ENCODE measurements around the gene NRG3.

NRG3 gene

DNA sequence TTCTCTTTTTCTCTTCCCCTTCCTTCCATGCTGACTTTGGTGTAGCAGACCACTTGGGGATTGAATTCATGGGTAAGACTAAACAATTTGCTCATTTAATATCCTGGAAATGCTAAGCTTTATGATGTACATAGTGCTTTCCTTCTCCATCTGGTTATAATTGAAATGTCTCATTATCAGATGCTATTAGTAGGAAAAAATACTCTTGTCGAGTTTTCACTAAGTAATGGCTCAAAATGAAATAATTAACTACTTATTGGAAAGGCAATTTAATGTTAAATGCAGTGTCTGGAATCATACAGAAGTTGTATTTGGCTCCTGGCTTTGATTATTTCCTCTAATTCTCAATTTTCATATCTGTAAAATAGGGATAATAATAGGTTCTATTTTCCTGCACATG, 990.4 kb downstream of the NRG3 start:
- ATAC-seq = no peak
- TF ChIP-seq ZFP3 (CRISPR knock-in tag; IDR thresholded peaks at IDR 0.05) (no peak), TCF4 (CRISPR knock-in tag; IDR thresholded peaks at IDR 0.05; ENCODE audit: borderline replicate concordance) (peak; percentile 69), RARB (CRISPR knock-in tag; IDR thresholded peaks at IDR 0.05) (no peak), ESRRG (CRISPR knock-in tag; IDR thresholded peaks at IDR 0.05) (no peak), PPARA (CRISPR knock-in tag; IDR thresholded peaks at IDR 0.05; ENCODE audit: borderline replicate concordance) (no peak), ARNTL (CRISPR knock-in tag; IDR thresholded peaks at IDR 0.05; ENCODE audit: borderline replicate concordance, low read depth) (no peak), ZNF8 (CRISPR knock-in tag; IDR thresholded peaks at IDR 0.05) (no peak), CSDC2 (CRISPR knock-in tag; IDR thresholded peaks at IDR 0.05) (no peak)

DNA sequence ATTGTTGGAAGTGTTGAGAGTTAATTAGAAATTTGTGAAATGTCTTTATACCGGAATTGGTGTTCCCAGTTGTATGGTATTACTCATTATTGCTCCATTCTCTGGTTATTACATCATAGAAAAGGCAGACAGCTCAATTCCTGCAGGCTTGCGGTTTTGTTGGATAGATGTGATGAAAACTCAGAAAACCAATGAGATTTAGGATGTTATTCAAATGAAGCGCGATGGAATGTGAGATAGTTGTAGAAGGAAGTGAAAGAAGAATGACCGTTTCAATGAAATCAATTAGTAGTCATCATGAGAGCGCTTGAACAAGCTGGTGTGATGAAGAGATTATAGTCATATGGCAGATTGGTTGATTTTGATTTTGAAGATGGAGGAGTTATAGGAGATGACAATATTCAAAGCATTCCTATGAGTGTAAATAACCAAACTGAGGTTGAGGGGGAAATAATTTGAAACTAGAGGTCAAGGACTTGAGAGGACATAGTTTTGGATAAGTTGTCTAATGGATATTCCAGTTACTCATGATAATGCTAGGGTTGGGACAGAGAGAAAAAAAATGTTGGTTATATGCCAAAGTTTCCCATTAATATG, 991.5 kb downstream of the NRG3 start:
- ATAC-seq = peak; percentile 83
- TF ChIP-seq BACH2 (CRISPR knock-in tag; IDR thresholded peaks at IDR 0.05; ENCODE audit: borderline replicate concordance) = no peak
- no peak for TF ChIP-seq ARNTL (CRISPR knock-in tag; IDR thresholded peaks at IDR 0.05; ENCODE audit: borderline replicate concordance, low read depth)
- TF ChIP-seq, protein P1, sequence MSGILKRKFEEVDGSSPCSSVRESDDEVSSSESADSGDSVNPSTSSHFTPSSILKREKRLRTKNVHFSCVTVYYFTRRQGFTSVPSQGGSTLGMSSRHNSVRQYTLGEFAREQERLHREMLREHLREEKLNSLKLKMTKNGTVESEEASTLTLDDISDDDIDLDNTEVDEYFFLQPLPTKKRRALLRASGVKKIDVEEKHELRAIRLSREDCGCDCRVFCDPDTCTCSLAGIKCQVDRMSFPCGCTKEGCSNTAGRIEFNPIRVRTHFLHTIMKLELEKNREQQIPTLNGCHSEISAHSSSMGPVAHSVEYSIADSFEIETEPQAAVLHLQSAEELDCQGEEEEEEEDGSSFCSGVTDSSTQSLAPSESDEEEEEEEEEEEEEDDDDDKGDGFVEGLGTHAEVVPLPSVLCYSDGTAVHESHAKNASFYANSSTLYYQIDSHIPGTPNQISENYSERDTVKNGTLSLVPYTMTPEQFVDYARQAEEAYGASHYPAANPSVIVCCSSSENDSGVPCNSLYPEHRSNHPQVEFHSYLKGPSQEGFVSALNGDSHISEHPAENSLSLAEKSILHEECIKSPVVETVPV (CRISPR knock-in tag; IDR thresholded peaks at IDR 0.05) = no peak
- TF ChIP-seq CSDC2 (CRISPR knock-in tag; IDR thresholded peaks at IDR 0.05) = no peak
- no peak for TF ChIP-seq PPARA (CRISPR knock-in tag; IDR thresholded peaks at IDR 0.05; ENCODE audit: borderline replicate concordance)
- no peak for TF ChIP-seq ZNF8 (CRISPR knock-in tag; IDR thresholded peaks at IDR 0.05)
- TF ChIP-seq ESRRG (CRISPR knock-in tag; IDR thresholded peaks at IDR 0.05) = no peak
- peak; percentile 48 for TF ChIP-seq ISL1 (CRISPR knock-in tag; IDR thresholded peaks at IDR 0.05)
- TF ChIP-seq SNAI2 (CRISPR knock-in tag; IDR thresholded peaks at IDR 0.05) = no peak
- no peak for TF ChIP-seq GLIS3 (CRISPR knock-in tag; IDR thresholded peaks at IDR 0.05)
- TF ChIP-seq TOX (CRISPR knock-in tag; IDR thresholded peaks at IDR 0.05; ENCODE audit: borderline replicate concordance) = no peak; the same call in 1 of the 2 replicates
- no peak for TF ChIP-seq OSR1 (CRISPR knock-in tag; IDR thresholded peaks at IDR 0.05)
- TF ChIP-seq, protein P2, sequence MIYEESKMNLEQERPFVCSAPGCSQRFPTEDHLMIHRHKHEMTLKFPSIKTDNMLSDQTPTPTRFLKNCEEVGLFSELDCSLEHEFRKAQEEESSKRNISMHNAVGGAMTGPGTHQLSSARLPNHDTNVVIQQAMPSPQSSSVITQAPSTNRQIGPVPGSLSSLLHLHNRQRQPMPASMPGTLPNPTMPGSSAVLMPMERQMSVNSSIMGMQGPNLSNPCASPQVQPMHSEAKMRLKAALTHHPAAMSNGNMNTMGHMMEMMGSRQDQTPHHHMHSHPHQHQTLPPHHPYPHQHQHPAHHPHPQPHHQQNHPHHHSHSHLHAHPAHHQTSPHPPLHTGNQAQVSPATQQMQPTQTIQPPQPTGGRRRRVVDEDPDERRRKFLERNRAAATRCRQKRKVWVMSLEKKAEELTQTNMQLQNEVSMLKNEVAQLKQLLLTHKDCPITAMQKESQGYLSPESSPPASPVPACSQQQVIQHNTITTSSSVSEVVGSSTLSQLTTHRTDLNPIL (CRISPR knock-in tag; IDR thresholded peaks at IDR 0.05; ENCODE audit: low read depth) = no peak
- no peak for TF ChIP-seq ZFP30 (CRISPR knock-in tag; IDR thresholded peaks at IDR 0.05)
- TF ChIP-seq, protein P3, sequence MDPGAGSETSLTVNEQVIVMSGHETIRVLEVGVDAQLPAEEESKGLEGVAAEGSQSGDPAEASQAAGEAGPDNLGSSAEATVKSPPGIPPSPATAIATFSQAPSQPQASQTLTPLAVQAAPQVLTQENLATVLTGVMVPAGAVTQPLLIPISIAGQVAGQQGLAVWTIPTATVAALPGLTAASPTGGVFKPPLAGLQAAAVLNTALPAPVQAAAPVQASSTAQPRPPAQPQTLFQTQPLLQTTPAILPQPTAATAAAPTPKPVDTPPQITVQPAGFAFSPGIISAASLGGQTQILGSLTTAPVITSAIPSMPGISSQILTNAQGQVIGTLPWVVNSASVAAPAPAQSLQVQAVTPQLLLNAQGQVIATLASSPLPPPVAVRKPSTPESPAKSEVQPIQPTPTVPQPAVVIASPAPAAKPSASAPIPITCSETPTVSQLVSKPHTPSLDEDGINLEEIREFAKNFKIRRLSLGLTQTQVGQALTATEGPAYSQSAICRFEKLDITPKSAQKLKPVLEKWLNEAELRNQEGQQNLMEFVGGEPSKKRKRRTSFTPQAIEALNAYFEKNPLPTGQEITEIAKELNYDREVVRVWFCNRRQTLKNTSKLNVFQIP (CRISPR knock-in tag; IDR thresholded peaks at IDR 0.05; ENCODE audit: borderline replicate concordance, low read depth) = no peak
- 0 out of 2 replicates have a peak, but pooled peaks have one; percentile 20 for TF ChIP-seq ZC3H10 (CRISPR knock-in tag; IDR thresholded peaks at IDR 0.05)
- TF ChIP-seq, protein P4, sequence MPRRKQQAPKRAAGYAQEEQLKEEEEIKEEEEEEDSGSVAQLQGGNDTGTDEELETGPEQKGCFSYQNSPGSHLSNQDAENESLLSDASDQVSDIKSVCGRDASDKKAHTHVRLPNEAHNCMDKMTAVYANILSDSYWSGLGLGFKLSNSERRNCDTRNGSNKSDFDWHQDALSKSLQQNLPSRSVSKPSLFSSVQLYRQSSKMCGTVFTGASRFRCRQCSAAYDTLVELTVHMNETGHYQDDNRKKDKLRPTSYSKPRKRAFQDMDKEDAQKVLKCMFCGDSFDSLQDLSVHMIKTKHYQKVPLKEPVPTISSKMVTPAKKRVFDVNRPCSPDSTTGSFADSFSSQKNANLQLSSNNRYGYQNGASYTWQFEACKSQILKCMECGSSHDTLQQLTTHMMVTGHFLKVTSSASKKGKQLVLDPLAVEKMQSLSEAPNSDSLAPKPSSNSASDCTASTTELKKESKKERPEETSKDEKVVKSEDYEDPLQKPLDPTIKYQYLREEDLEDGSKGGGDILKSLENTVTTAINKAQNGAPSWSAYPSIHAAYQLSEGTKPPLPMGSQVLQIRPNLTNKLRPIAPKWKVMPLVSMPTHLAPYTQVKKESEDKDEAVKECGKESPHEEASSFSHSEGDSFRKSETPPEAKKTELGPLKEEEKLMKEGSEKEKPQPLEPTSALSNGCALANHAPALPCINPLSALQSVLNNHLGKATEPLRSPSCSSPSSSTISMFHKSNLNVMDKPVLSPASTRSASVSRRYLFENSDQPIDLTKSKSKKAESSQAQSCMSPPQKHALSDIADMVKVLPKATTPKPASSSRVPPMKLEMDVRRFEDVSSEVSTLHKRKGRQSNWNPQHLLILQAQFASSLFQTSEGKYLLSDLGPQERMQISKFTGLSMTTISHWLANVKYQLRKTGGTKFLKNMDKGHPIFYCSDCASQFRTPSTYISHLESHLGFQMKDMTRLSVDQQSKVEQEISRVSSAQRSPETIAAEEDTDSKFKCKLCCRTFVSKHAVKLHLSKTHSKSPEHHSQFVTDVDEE (CRISPR knock-in tag; IDR thresholded peaks at IDR 0.05) = no peak

DNA sequence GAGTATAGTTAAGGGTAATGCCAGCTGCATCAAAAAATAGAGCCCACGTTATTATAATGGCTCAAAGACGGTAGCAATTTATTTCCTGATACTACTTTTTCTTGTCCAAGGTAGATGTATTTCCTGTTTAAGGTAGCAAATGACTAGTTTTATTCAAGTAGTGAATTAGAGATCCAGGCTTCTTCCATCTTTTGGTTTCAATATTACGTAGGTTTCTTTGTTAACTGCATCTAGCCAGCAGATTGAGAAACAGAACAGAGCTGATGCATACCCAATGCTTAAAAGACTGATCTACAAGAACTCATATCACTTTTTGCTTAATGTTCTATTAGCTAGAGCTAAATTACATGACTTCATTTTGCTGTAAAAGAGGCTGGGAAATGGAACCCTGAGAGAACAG, 992.1 kb downstream of the NRG3 start:
- peak; percentile 50 for ATAC-seq
- no peak for TF ChIP-seq ZNF8 (CRISPR knock-in tag; IDR thresholded peaks at IDR 0.05)

DNA sequence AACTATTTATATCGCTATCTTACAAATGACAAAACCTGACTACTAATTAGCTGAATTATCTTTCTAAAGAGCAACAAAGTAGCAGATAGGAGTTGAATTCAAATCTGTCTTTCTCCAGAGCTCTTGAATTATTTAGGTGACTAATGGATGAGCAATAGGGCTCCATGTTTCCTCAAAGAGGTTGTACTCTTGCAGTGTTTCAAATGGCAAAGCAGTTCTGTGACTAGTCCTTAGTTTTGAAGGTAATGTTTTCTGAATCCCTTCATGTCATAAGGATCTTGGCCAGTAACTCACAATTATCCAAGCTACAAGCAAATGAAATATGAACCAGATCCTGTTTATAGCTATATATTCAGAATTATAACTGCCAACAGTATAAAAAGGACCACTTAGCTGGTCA, 999.7 kb downstream of the NRG3 start:
- ATAC-seq = peak; percentile 68
- TF ChIP-seq GLIS3 (CRISPR knock-in tag; IDR thresholded peaks at IDR 0.05) = no peak
- TF ChIP-seq, protein P3 (CRISPR knock-in tag; IDR thresholded peaks at IDR 0.05; ENCODE audit: borderline replicate concordance, low read depth) = no peak
- TF ChIP-seq, protein P2 (CRISPR knock-in tag; IDR thresholded peaks at IDR 0.05; ENCODE audit: low read depth) = no peak
- TF ChIP-seq, protein P4 (CRISPR knock-in tag; IDR thresholded peaks at IDR 0.05) = no peak
- TF ChIP-seq, protein P1 (CRISPR knock-in tag; IDR thresholded peaks at IDR 0.05) = no peak
- TF ChIP-seq ZC3H10 (CRISPR knock-in tag; IDR thresholded peaks at IDR 0.05) = no peak
- TF ChIP-seq ZFP30 (CRISPR knock-in tag; IDR thresholded peaks at IDR 0.05) = no peak
